GM19043 (cell line): Measurements from ENCODE around the gene CASP10.
"Not testable (repeated sequence)": the region's sequence is repeated elsewhere in the genome, so short reads cannot be mapped to it uniquely, and the experiment has no call there.

Source experiments
- ATAC-seq: cut with Tn5 transposase; IDR thresholded peaks from one replicate; pipeline ENCODE4 v1.9.1; 2021; ENCODE audit warnings: low read depth; ENCODE audit not compliant: unreplicated experiment

CASP10 gene

GRCh38 chr2:201231781-201232466, 49.0 kb downstream of the CASP10 start:
- ATAC-seq = peak; percentile 36

- no peak for ATAC-seq
These were observed 49.5 kb downstream of the CASP10 start for GRCh38 chr2:201232467-201232815.

GRCh38 chr2:201233192-201233811, 50.4 kb downstream of the CASP10 start:
- ATAC-seq = peak; percentile 84

- peak; percentile 26 for ATAC-seq
These were observed 51.1 kb downstream of the CASP10 start for GRCh38 chr2:201233812-201234662.

- no peak for ATAC-seq
These were observed 51.8 kb downstream of the CASP10 start for GRCh38 chr2:201234663-201235135.

- no peak for ATAC-seq
These were observed 53.2 kb downstream of the CASP10 start for GRCh38 chr2:201235860-201236811.

- ATAC-seq = no peak
These were observed 54.7 kb downstream of the CASP10 start for GRCh38 chr2:201237486-201238123.

GRCh38 chr2:201239167-201239935, 56.4 kb downstream of the CASP10 start:
- not testable (repeated sequence) for ATAC-seq

GRCh38 chr2:201242571-201243277, 59.8 kb downstream of the CASP10 start:
- no peak for ATAC-seq

GRCh38 chr2:201244829-201245228, 61.9 kb downstream of the CASP10 start:
- ATAC-seq = no peak

GRCh38 chr2:201246280-201246679, 63.3 kb downstream of the CASP10 start:
- no peak for ATAC-seq

GRCh38 chr2:201248288-201248844, 65.4 kb downstream of the CASP10 start:
- ATAC-seq = no peak

- no peak for ATAC-seq
These were observed 66.9 kb downstream of the CASP10 start for GRCh38 chr2:201249889-201250288.

- no peak for ATAC-seq
These were observed 67.8 kb downstream of the CASP10 start for GRCh38 chr2:201250741-201251140.

GRCh38 chr2:201254081-201254730, 71.3 kb downstream of the CASP10 start:
- ATAC-seq = no peak

GRCh38 chr2:201255408-201256033, 72.6 kb downstream of the CASP10 start:
- no peak for ATAC-seq

- no peak for ATAC-seq
These were observed 73.1 kb downstream of the CASP10 start for GRCh38 chr2:201256082-201256481.
